Adrenal gland (tissue), 5 donors: ENCODE results near the gene ATG2B.

ENCODE experiments used
- POLR2A ChIP-seq, 2 donors: fragments of 450-650 bp; IDR thresholded peaks; one replicate each; pipeline ENCODE4 v1.6.1; 2017; ENCODE audit warnings: antibody characterized with exemption in 2 of 2, mild to moderate bottlenecking in 2 of 2, moderate library complexity in 1 of 2
- TF ChIP-seq, protein P1 (sequence below), 6 experiments: fragments of 450-650 bp in 4 of 6; fragments of 200-600 bp in 2 of 6; sonication (generic) in 1 of 6; IDR thresholded peaks; 1 replicate in 5 of 6; 2 replicates in 1 of 6; pipeline versions ENCODE4 v1.5.1 to v1.8.0; 2016 to 2021; ENCODE audit warnings: antibody characterized with exemption in 6 of 6, mild to moderate bottlenecking in 2 of 6, moderate library complexity in 1 of 6
- donor health status: DM: no; HTN: no; CAD: no.

DNA sequence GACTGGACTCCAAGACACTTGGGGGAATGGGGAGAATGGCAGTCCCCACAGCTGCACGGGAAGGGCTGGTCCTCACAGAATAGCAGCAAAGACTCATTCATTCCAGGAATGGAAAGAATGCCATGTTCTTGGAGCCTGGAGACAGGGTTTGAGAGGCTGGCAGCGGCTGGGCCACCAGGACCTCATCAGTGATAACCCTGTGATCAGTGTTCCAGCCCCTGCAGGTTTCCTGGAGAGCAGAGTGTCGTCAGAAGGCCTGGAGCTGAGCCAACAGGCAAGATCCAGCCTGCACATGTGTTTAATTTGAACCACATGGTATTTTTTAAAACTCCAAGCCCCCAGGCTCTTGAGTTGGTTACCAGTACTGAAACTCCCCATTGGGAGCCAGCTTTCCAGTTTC lies 95.8 kb downstream of the ATG2B start:
- TF ChIP-seq, protein P1, sequence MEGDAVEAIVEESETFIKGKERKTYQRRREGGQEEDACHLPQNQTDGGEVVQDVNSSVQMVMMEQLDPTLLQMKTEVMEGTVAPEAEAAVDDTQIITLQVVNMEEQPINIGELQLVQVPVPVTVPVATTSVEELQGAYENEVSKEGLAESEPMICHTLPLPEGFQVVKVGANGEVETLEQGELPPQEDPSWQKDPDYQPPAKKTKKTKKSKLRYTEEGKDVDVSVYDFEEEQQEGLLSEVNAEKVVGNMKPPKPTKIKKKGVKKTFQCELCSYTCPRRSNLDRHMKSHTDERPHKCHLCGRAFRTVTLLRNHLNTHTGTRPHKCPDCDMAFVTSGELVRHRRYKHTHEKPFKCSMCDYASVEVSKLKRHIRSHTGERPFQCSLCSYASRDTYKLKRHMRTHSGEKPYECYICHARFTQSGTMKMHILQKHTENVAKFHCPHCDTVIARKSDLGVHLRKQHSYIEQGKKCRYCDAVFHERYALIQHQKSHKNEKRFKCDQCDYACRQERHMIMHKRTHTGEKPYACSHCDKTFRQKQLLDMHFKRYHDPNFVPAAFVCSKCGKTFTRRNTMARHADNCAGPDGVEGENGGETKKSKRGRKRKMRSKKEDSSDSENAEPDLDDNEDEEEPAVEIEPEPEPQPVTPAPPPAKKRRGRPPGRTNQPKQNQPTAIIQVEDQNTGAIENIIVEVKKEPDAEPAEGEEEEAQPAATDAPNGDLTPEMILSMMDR (IDR thresholded peaks at IDR 0.05) = no peak
- no peak for TF ChIP-seq POLR2A (IDR thresholded peaks at IDR 0.05)
